HL-60 (cell line): ENCODE data around the gene NALCN.

Source experiments
- DNase-seq, 2 experiments: peaks; one replicate each; pipeline ENCODE4 v3.0.0-alpha.2; 2010 to 2020; ENCODE audit warnings: low read depth in 1 of 2, low spot score in 1 of 2
- H3K27ac ChIP-seq: fragments of 250-450 bp; sonication (Bioruptor Pico); replicated peaks from 2 replicates; pipeline ENCODE4 v1.5.1; 2020; ENCODE audit warnings: mild to moderate bottlenecking, moderate library complexity
- H3K27me3 ChIP-seq: fragments of 250-450 bp; sonication (Bioruptor Pico); 2 replicates; pipeline ENCODE4 v1.5.1; 2021; ENCODE audit warnings: mild to moderate bottlenecking, moderate library complexity; ENCODE audit not compliant: insufficient read depth, poor library complexity, severe bottlenecking
- H3K4me3 ChIP-seq: replicated peaks from 2 replicates; pipeline ENCODE4 v1.5.1; 2011; ENCODE audit warnings: mild to moderate bottlenecking, control low read depth, low read length; ENCODE audit not compliant: insufficient read depth
- GABPA ChIP-seq: IDR thresholded peaks from 2 replicates; pipeline ENCODE4 v1.6.1; 2012; ENCODE audit warnings: low read depth
- POLR2AphosphoS5 ChIP-seq: IDR thresholded peaks from 2 replicates; pipeline ENCODE4 v1.6.1; 2012; ENCODE audit warnings: low read depth
- REST ChIP-seq: IDR thresholded peaks from 2 replicates; pipeline ENCODE4 v1.6.1; 2012; ENCODE audit warnings: low read depth; ENCODE audit not compliant: insufficient replicate concordance
- SPI1 ChIP-seq: IDR thresholded peaks from 2 replicates; pipeline ENCODE4 v1.6.1; 2012; ENCODE audit warnings: low read depth, mild to moderate bottlenecking, borderline replicate concordance
- TF ChIP-seq, protein P1 (sequence below): IDR thresholded peaks from one replicate; pipeline ENCODE4 v1.5.1; 2011; ENCODE audit warnings: low read length, control low read depth, inconsistent platforms; ENCODE audit not compliant: insufficient read depth

The NALCN gene

GRCh38 chr13:101283782-101284181, 132.5 kb downstream of the NALCN start:
- no peak for DNase-seq
- TF ChIP-seq, protein P1, sequence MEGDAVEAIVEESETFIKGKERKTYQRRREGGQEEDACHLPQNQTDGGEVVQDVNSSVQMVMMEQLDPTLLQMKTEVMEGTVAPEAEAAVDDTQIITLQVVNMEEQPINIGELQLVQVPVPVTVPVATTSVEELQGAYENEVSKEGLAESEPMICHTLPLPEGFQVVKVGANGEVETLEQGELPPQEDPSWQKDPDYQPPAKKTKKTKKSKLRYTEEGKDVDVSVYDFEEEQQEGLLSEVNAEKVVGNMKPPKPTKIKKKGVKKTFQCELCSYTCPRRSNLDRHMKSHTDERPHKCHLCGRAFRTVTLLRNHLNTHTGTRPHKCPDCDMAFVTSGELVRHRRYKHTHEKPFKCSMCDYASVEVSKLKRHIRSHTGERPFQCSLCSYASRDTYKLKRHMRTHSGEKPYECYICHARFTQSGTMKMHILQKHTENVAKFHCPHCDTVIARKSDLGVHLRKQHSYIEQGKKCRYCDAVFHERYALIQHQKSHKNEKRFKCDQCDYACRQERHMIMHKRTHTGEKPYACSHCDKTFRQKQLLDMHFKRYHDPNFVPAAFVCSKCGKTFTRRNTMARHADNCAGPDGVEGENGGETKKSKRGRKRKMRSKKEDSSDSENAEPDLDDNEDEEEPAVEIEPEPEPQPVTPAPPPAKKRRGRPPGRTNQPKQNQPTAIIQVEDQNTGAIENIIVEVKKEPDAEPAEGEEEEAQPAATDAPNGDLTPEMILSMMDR = no peak
- no peak for TF ChIP-seq SPI1
- no peak for TF ChIP-seq POLR2AphosphoS5
- TF ChIP-seq REST = no peak
- no peak for TF ChIP-seq GABPA
- H3K27me3 ChIP-seq = no peaks in the 10 kb centered on the region
- no peak overlapping the region for H3K27ac ChIP-seq
- no peak overlapping the region for H3K4me3 ChIP-seq

DNA sequence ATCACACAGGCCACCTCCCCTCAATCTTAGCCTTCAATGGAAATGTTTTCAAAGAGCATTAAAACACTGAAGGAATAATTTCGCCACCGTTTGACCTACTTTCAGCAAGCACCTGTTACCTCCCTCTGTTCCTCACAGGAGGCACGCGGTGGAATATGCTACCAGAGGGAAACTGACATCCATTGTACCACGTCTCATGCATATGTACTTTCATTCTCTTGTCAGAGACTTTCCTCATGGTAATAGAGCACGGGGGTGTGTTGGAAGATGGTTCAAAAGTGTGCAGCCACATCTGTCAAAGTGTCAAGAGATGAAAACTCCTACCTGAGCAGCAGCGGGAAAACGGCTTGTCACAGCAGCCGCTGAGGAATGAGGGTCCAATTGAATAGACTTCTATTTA, 143.4 kb downstream of the NALCN start:
- no peaks in the 10 kb centered on the region for H3K27me3 ChIP-seq
- no peak overlapping the region for H3K27ac ChIP-seq
- no peak overlapping the region for H3K4me3 ChIP-seq
- no peak for DNase-seq
- TF ChIP-seq, protein P1 = no peak
- TF ChIP-seq REST (no peak), GABPA (no peak), POLR2AphosphoS5 (no peak), SPI1 (no peak)

GRCh38 chr13:101271681-101272245, 144.5 kb downstream of the NALCN start:
- DNase-seq = no peak
- Histone ChIP-seq H3K27me3 (no peaks in the 10 kb centered on the region), H3K4me3 (no peak overlapping the region), H3K27ac (no peak overlapping the region)
- TF ChIP-seq SPI1 (no peak), REST (no peak), POLR2AphosphoS5 (no peak), GABPA (no peak)
- TF ChIP-seq, protein P1 = no peak
